IPS-18a (cell line): ENCODE results near the gene HHEX.
A peak's percentile ranks its signal among the peaks of the same experiment; 100 is the strongest.

ENCODE experiments used
- H3K27ac ChIP-seq: one replicate; pipeline ENCODE4 v1.5.1; 2013; ENCODE audit warnings: low read length
- H3K27me3 ChIP-seq: one replicate; pipeline ENCODE4 v1.6.1; 2013; ENCODE audit warnings: mild to moderate bottlenecking, low read length; ENCODE audit not compliant: control insufficient read depth, insufficient read depth
- H3K36me3 ChIP-seq: one replicate; pipeline ENCODE4 v1.6.1; 2013; ENCODE audit warnings: low read depth, low read length; ENCODE audit not compliant: control insufficient read depth
- H3K4me1 ChIP-seq: one replicate; pipeline ENCODE4 v1.6.1; 2013; ENCODE audit warnings: low read depth, low read length; ENCODE audit not compliant: control insufficient read depth
- H3K4me3 ChIP-seq: one replicate; pipeline ENCODE4 v1.5.1; 2013; ENCODE audit warnings: low read length
- H3K9ac ChIP-seq: one replicate; pipeline ENCODE4 v1.6.1; 2013; ENCODE audit warnings: mild to moderate bottlenecking, low read length, moderate library complexity
- H3K9me3 ChIP-seq: one replicate; pipeline ENCODE4 v1.6.1; 2013; ENCODE audit warnings: low read depth, low read length; ENCODE audit not compliant: control insufficient read depth

Gene HHEX

GRCh38 chr10:92678206-92678605, 11.5 kb upstream of the HHEX start:
- Histone ChIP-seq H3K4me3 (no peak overlapping the region), H3K27ac (no peak overlapping the region), H3K9me3 (no peaks in the 10 kb centered on the region), H3K36me3 (no peaks in the 10 kb centered on the region), H3K27me3 (no peaks in the 10 kb centered on the region), H3K9ac (no peak overlapping the region), H3K4me1 (no peaks in the 10 kb centered on the region)

GRCh38 chr10:92681306-92681834, 8.4 kb upstream of the HHEX start:
- H3K9me3 ChIP-seq = no peaks in the 10 kb centered on the region
- no peak overlapping the region for H3K27ac ChIP-seq
- H3K27me3 ChIP-seq = peaks cover 5% of the 10 kb centered on the region
- no peaks in the 10 kb centered on the region for H3K36me3 ChIP-seq
- no peaks in the 10 kb centered on the region for H3K4me1 ChIP-seq
- no peak overlapping the region for H3K9ac ChIP-seq
- no peak overlapping the region for H3K4me3 ChIP-seq

- peak overlapping the region; percentile 46 for H3K4me3 ChIP-seq
Observed at GRCh38 chr10:92688573-92688926, 1.2 kb upstream of the HHEX start.

GRCh38 chr10:92688927-92689662, 660 bp upstream of the HHEX start:
- H3K27ac ChIP-seq = no peak overlapping the region
- no peak overlapping the region for H3K9ac ChIP-seq

More at GRCh38 chr10:92688573-92688926, 1.2 kb upstream of the HHEX start:
- no peaks in the 10 kb centered on the region for H3K9me3 ChIP-seq
- no peaks in the 10 kb centered on the region for H3K36me3 ChIP-seq
- peaks cover 16% of the 10 kb centered on the region for H3K4me1 ChIP-seq
- H3K9ac ChIP-seq = no peak overlapping the region
- no peak overlapping the region for H3K27ac ChIP-seq
- peaks cover 75% of the 10 kb centered on the region for H3K27me3 ChIP-seq

GRCh38 chr10:92690211-92690914, 608 bp downstream of the HHEX start:
- Histone ChIP-seq H3K27me3 (peaks cover 93% of the 10 kb centered on the region), H3K27ac (no peak overlapping the region), H3K36me3 (no peaks in the 10 kb centered on the region), H3K4me1 (peaks cover 19% of the 10 kb centered on the region), H3K4me3 (peak overlapping the region; percentile 40), H3K9ac (no peak overlapping the region), H3K9me3 (no peaks in the 10 kb centered on the region)

More at GRCh38 chr10:92688927-92689662, 660 bp upstream of the HHEX start:
- Histone ChIP-seq H3K9me3 (no peaks in the 10 kb centered on the region), H3K4me3 (peak overlapping the region; percentile 46), H3K27me3 (peaks cover 81% of the 10 kb centered on the region), H3K36me3 (no peaks in the 10 kb centered on the region), H3K4me1 (peaks cover 16% of the 10 kb centered on the region)

- Histone ChIP-seq H3K27me3 (peaks cover 98% of the 10 kb centered on the region), H3K9ac (no peak overlapping the region), H3K27ac (no peak overlapping the region), H3K4me1 (peaks cover 20% of the 10 kb centered on the region), H3K9me3 (no peaks in the 10 kb centered on the region), H3K36me3 (no peaks in the 10 kb centered on the region), H3K4me3 (peak overlapping the region; percentile 40)
Observed at GRCh38 chr10:92690915-92691590, 1.3 kb downstream of the HHEX start.

- Histone ChIP-seq H3K4me3 (peak overlapping the region; percentile 40), H3K9me3 (no peaks in the 10 kb centered on the region), H3K9ac (no peak overlapping the region), H3K36me3 (no peaks in the 10 kb centered on the region), H3K27ac (no peak overlapping the region), H3K4me1 (peaks cover 20% of the 10 kb centered on the region), H3K27me3 (peaks cover 98% of the 10 kb centered on the region)
Observed at GRCh38 chr10:92691591-92692079, 1.9 kb downstream of the HHEX start.

GRCh38 chr10:92692080-92692671, 2.4 kb downstream of the HHEX start:
- Histone ChIP-seq H3K9me3 (no peaks in the 10 kb centered on the region), H3K27ac (no peak overlapping the region), H3K36me3 (no peaks in the 10 kb centered on the region), H3K4me1 (peaks cover 20% of the 10 kb centered on the region), H3K4me3 (peak overlapping the region; percentile 40), H3K27me3 (peaks cover 99% of the 10 kb centered on the region), H3K9ac (no peak overlapping the region)

- Histone ChIP-seq H3K36me3 (no peaks in the 10 kb centered on the region), H3K4me1 (peaks cover 20% of the 10 kb centered on the region), H3K9ac (no peak overlapping the region), H3K27ac (no peak overlapping the region), H3K27me3 (peaks cover 99% of the 10 kb centered on the region), H3K4me3 (peak overlapping the region; percentile 40), H3K9me3 (no peaks in the 10 kb centered on the region)
Observed at GRCh38 chr10:92692697-92693533, 3.2 kb downstream of the HHEX start.

GRCh38 chr10:92693534-92693893, 3.8 kb downstream of the HHEX start:
- H3K4me1 ChIP-seq = peaks cover 20% of the 10 kb centered on the region
- H3K9me3 ChIP-seq = no peaks in the 10 kb centered on the region
- H3K4me3 ChIP-seq = no peak overlapping the region
- H3K27ac ChIP-seq = no peak overlapping the region
- no peaks in the 10 kb centered on the region for H3K36me3 ChIP-seq
- H3K27me3 ChIP-seq = peaks cover 99% of the 10 kb centered on the region
- no peak overlapping the region for H3K9ac ChIP-seq
